ENCODE measurements around the gene INTS15. TPM values are rescaled to one million over a fixed set of nuclear protein-coding genes. Genes with fewer than 3 reads are reported as not detected.

Gene INTS15
- total and polyA plus RNA-seq, 2 donors (not counting 3 experiments of a cell fraction or from before 2014, with no cell fraction given), result 35.7 to 51.6 TPM

DNA sequence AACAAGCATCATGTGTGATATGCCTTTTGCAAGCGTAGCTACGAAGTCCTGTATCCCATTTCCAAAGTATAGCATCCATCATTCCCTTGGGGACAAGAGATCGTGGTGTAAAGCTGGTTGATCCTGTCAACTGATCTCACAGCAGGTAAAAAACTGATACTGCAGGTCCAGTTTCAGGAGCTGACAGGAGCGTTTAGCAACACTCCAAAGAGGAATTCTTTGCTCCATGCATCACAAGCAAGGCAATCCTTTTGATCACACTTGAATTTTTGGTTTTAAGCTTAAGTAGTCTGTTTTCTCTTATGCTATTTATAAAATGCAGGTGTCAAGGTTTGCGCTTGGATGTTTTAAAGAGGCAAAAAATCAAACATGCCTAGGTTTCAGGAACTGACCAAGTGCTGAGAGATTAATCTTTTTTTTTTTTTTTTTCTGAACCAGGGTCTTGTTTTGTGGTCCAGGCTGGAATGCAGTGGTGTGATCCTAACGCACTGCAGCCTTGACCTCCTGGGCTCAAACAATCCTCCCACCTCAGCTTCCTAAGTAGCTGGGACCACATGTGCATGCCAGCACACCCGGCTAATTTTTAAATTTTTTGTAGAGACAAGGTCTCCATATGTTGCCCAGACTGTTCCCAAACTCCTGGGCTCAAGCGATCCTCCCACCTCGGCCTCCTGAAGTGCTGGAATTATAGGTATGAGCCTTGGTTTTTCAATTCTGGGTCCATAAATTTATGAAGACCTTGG, 14.4 kb upstream of the INTS15 start:
- TF ChIP-seq EZH2 (IDR thresholded peaks at IDR 0.05; ENCODE audit: borderline replicate concordance, low read depth, low read length, severe bottlenecking), result no peak
- TF ChIP-seq POLR2A (IDR thresholded peaks at IDR 0.05; ENCODE audit: low read depth, low read length), result no peak
- TF ChIP-seq POLR2AphosphoS5 (IDR thresholded peaks at IDR 0.05; ENCODE audit: insufficient read depth, low read depth, low read length), result no peak
- no peak for TF ChIP-seq MAX (IDR thresholded peaks at IDR 0.05; ENCODE audit: insufficient read depth, insufficient read length)
- no peak for TF ChIP-seq FOS (IDR thresholded peaks at IDR 0.05; ENCODE audit: borderline replicate concordance, insufficient read depth, low read length)
- TF ChIP-seq MYC (IDR thresholded peaks at IDR 0.05; ENCODE audit: low read depth, low read length), result no peak
- no peak for TF ChIP-seq CTCF (IDR thresholded peaks at IDR 0.05; ENCODE audit: extremely low read depth in 1 of 2, insufficient read depth in 1 of 2, low read depth in 1 of 2, low read length in 2 of 2)
- no peak for TF ChIP-seq JUN (IDR thresholded peaks at IDR 0.05; ENCODE audit: borderline replicate concordance, insufficient read depth, insufficient read length, low read depth)
- TF ChIP-seq GATA2 (IDR thresholded peaks at IDR 0.05; ENCODE audit: insufficient read depth, insufficient read length, low read depth, low read length), result no peak
- no peak overlapping the region for H3K4me2 ChIP-seq (ENCODE audit: insufficient read depth, low read length)
- ChIA-PET POLR2A (no interaction called here), CTCF (interaction anchor here (0.6 to 3.9 kb wide), 6 partner anchors 10 to 59 kb away, joined by 3 to 20 read pairs (median 11); partner anchors contain the start of gene INTS15)
- no peaks in the 10 kb centered on the region for H3K27me3 ChIP-seq (ENCODE audit: control insufficient read depth in 2 of 2, insufficient read depth in 2 of 2, low read length in 2 of 2)
- FAIRE-seq, result no peak
- H3K27ac ChIP-seq (ENCODE audit: insufficient read depth, low read depth, low read length), result no peak overlapping the region
- no peaks in the 10 kb centered on the region for H3K36me3 ChIP-seq (ENCODE audit: control insufficient read depth in 2 of 2, extremely low read depth in 1 of 2, insufficient read depth in 2 of 2, low read length in 2 of 2)
- DNase-seq (ENCODE audit: low read depth, low spot score), result no peak
- H2AFZ ChIP-seq (ENCODE audit: low read depth, low read length), result no peak overlapping the region
- no peak overlapping the region for H3K9ac ChIP-seq (replicated peaks; ENCODE audit: extremely low read depth, insufficient read depth, low read length)
- H3K9me3 ChIP-seq (replicated peaks; ENCODE audit: control insufficient read depth, insufficient read depth, low read length), result no peaks in the 10 kb centered on the region
- H3K4me3 ChIP-seq (replicated peaks in 1 of 3; ENCODE audit: insufficient read depth in 1 of 3, low read depth in 1 of 3, low read length in 3 of 3), result no peak overlapping the region
- H4K20me1 ChIP-seq (replicated peaks; ENCODE audit: control insufficient read depth, extremely low read depth, insufficient read depth, low read length), result no peaks in the 10 kb centered on the region
- H3K4me1 ChIP-seq (ENCODE audit: control insufficient read depth, extremely low read depth, insufficient read depth, low read length), result no peaks in the 10 kb centered on the region
- no TSS peak for BruUV-seq (replicated peaks)
- H3K9me1 ChIP-seq (replicated peaks; ENCODE audit: control insufficient read depth, extremely low read depth, insufficient read depth, low read length), result no peaks in the 10 kb centered on the region
- dilution Hi-C loops (cut with MboI; ENCODE audit: extremely low pct_ligation_motif_present, low sequenced_read_pairs) (no loop called here), intact Hi-C loops (cut with micrococcal nuclease) (loop anchor here (5.0 kb wide), 1 partner anchor 132 kb away; the partner anchor contains the start of gene ZNF12)
- H3K79me2 ChIP-seq (ENCODE audit: control insufficient read depth, insufficient read depth, low read length), result no peaks in the 10 kb centered on the region
